G401 (cell line): ENCODE results near the gene ZCCHC17. TPM values are rescaled to one million over a fixed set of nuclear protein-coding genes. Genes with fewer than 3 reads are reported as not detected.
"Not testable (repeated sequence)": the region's sequence is repeated elsewhere in the genome, so short reads cannot be mapped to it uniquely, and the experiment has no call there.

Source experiments
- DNase-seq: peaks from one replicate; pipeline ENCODE4 v3.0.0-alpha.2; 2015; ENCODE audit warnings: low spot score
- in situ Hi-C: cut with HindIII; loops from 2 replicates; pipeline ENCODE4 v1.10.0; 2016; ENCODE audit warnings: low sequenced_read_pairs, mixed read lengths
- total RNA-seq: library from RNA; depleted of rRNA; stranded (reverse); fragments of >200 nt; shearing (Covaris generic); gene quantifications from 2 replicates; pipeline ENCODE4 v1.2.3, GENCODE V29; 2014

Gene ZCCHC17
- total RNA-seq, 1 experiment from 2014 or later = 83.8 TPM

DNA sequence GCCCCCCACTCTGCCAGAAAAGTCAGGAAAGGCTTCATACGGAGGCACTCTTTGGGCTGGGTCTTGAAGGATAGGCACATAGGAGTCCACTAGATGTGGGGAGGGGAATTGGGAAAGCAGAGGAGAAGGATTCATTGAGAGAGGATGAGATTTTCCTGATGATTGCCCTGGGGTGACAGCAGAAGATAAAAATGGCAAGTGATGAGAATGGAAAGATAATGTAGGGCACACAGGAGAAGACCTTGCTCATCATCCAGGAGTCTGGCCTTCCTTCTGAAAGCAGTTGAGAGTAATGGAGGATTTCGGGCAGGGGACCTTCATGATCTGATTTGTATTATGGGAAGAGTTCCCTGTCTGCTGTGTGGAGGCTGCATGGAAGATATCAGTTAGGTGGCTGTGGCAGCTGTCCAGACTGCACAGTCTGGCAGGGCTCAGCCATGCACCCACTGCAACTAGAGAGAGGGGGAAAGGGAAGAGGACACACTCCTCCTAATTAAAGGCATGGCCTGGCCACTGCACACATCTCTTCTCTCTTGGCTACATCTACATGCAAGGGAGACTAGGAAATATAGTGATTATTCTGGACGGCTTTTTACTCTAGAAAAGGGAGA is 85.7 kb downstream of the ZCCHC17 start:
- no peak for DNase-seq
- in situ Hi-C loops = no loop called here

DNA sequence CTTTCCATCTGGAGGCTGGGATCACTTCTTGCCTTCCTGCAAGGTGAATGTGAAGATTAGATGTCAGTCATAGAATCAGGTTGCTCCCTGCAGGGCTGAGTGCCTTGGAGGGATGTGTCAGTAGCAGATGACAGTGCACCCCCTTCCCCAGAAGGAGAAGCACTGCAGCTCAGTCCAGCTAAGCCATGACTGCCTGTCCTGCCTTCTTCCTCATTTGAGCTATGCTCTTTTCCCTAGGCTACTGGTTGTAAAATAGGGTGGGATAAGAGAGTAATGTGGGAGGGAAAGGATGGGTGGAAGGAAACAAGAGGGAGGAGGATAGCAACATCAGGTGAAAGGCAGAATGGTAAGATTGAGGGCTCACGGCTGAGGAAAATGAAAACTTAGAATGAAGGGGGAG is 87.1 kb downstream of the ZCCHC17 start:
- DNase-seq = no peak
- in situ Hi-C loops = no loop called here

DNA sequence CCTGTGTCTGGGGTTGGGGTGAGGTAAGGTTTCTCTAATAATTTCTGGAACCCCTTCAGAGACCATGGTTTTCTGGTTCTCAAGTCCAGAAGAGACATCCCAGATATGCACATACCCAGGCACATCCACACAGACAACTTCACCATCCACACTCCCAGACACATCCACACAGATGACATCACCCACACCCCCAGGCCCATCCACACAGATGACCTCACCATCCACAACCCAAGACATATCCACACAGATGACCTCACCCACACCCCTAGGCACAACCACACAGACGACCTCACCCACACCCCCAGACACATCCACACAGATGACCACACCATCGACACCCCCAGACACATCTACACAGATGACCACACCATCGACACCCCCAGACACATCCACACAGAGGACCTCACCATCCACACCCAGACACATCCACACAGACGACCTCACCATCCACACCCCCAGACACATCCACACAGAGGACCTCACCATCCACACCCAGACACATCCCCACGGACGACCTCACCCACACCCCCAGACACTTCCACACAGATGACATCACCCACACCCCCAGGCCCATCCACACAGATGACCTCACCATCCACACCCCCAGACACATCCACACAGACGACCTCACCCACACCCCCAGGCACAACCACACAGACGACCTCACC is 89.9 kb downstream of the ZCCHC17 start:
- DNase-seq, in situ Hi-C loops: not testable (repeated sequence)

DNA sequence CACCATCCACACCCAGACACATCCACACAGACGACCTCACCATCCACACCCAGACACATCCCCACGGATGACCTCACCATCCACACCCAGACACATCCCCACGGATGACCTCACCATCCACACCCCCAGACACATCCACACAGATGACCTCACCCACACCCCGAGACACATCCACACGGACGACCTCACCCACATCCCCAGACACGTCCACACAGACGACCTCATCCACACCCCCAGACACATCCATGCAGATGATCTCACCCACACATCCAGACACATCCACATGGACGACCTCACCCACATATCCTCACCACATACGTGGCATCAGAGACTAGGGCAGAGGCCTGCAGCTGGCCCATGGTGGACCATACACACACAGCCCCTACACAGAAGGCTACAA is 90.8 kb downstream of the ZCCHC17 start:
- in situ Hi-C loops = no loop called here
- no peak for DNase-seq

DNA sequence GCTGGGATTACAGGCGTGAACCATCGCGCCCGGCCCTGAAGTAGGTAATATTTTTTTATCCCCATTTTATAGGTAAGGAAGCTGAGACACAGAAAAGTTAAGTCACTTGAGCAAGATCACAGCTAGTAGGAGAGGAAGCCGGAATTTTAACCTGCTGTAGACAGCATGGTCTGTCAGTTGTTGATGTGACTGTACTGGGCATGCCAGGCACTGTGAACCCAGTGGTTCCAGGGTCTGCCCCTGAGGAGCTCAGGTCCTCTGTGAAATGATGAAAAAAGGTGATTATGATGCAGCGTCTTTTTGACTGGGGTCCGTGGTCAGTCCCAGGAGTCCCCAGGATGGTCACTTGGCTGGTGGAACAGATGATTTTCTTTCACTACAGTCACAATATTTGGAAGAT is 92.8 kb downstream of the ZCCHC17 start:
- no peak for DNase-seq
- in situ Hi-C loops = no loop called here

DNA sequence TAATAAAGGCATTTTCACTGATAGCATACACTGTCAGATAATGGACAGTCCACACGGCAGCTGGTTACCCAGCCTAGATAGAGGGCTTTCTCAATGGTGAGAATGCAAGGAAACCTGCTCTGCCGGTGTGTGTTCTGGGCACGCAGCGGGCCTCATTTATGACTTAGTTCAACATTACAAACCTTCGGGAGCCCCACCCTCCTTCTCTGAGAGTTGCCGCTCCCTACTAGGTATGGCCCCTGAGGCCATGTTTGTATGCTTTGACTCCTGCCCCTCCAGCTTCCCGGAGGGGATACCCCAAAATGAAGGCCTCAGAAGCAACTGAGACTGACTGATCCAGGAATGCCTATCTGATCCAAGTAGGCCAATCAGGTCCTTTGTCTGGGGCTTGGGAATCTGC is 93.2 kb downstream of the ZCCHC17 start:
- no peak for DNase-seq
- in situ Hi-C loops = no loop called here

DNA sequence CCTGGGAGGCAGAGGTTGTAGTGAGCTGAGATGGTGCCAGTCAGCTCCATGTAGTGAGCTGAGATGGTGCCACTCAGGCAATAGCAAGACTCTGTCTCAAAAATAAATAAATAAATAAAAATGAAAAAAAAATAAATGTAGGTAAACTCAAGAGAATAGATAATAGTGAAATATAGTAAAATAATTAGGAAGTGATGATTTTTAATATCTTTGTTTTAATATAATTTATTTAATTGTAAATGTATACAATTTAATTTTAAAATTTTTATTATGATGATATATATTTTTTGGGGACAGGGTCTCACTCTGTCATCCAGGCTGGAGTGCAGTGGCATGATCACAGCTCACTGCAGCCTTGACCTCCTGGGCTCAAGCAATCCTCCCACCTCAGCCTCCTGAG is 96.6 kb downstream of the ZCCHC17 start:
- no peak for DNase-seq
- in situ Hi-C loops = no loop called here

DNA sequence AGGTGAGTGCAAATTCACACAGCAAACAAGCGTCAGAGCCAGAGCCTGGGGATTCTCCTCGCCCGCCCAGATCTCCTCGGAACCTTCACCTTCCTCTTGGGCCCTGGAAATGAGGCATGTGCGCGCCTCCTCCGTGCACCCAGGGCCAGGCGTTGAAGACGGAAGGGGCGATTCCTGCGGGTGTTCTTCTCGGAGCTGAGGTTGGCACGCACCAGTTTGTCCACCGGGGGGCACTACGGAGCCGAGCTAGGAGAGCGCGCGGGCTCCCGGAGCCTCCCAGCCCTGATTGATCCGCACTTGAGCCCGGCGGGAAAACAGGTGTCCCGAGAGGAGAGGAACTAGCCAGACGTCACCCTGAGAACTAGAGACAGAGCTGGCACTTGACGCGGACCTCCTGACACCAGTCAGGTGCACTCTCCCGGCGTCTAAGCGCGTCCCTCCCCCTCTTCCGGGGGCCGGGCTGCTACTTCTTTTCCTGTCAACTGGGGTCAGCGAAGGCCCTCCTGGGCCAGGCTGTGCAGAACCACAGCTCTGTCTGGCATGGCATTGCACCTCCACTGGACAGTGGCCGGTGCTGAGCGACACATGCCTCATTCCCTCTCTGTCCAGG is 97.9 kb downstream of the ZCCHC17 start:
- DNase-seq = peak; percentile 79
- in situ Hi-C loops = no loop called here

DNA sequence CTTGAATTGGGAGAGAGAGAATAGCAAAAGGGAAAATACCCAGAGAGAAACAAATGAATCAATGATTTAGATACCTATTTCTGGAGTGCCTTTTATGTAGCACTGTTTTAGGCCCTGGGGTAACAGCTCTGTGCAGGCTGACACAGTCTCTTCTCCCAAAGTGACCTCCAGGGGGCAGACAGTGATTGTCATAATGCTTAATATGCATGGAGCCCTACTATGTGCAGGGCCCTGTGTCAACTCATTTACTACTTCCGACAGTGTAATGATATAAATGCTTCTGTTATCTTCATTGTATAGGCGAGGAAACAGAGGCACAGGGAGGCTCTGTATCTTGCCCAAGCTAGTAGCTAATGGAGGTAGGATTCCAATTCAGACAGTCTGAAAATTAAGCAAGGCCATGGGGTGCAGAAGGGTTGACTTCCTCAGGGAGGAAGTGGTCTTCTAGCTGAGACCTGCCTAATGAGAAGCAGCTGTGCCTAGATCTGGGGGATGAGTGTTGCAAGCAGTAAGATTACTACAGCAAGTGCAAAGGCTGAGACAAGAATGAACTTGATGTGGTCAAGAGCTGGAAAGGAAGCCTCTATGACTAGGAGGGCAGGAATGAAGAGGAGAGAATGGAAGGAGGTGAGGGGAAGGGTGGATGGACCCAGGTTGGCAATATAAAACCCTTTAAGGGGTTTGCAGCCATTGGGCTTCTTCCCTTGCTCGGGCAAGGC is 100.0 kb downstream of the ZCCHC17 start:
- in situ Hi-C loops = no loop called here
- no peak for DNase-seq

DNA sequence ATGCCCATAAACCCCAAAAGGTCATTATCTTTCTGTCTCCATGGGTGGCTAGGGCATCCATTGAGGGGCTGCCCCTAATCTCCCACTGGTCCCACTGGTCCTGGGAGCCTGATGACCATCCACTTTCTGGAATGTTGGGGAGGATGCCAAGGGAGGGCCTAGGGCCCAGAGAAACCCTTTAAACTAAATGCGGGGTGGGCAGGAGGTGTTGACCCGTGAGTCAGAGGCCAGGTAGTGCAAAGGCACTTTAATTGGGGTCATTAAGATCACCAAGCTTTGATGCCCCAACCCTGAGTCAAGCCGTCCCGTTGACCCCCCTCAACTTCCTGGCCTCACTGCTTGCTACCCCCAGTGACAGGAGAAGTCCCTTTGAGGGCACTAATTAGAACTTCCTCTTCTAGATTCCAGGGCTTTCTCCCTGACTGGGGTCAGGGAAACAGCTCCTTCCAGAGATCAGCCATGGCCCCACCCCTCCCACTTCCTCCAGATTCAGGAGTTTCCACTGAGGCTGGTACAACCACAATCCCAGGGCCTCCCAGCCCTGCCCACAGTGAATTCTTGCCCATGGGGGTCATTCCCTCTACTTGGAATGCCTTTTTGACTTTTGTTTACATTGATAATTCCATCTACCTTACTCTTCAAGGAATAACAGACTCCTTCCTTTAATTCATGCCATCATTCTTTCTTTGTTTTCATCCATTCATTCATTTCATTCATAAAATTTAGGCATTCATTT is 100.7 kb downstream of the ZCCHC17 start:
- in situ Hi-C loops = no loop called here

DNA sequence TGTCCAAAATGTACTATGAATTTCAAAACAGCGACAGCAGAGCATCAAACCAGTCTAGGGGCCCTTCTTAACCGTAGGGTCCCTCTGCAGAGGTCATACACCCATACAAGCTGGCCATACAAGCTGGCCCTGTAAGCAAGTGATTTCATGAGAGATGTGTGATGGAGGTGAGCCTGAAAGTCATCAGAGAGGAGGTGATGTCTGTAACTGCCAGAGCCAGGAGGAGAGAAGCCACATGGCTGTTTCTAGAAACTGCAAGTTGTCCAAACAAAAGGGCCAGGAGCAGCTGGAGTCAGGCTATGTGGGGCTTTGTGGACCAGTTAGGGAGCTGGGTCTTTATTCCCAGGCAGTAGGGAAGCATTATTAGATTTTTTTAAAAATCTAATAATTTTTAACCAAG is 101.4 kb downstream of the ZCCHC17 start:
- no peak for DNase-seq
- in situ Hi-C loops = no loop called here

More for the DNA sequence above, 100.7 kb downstream of the ZCCHC17 start:
- no peak for DNase-seq

DNA sequence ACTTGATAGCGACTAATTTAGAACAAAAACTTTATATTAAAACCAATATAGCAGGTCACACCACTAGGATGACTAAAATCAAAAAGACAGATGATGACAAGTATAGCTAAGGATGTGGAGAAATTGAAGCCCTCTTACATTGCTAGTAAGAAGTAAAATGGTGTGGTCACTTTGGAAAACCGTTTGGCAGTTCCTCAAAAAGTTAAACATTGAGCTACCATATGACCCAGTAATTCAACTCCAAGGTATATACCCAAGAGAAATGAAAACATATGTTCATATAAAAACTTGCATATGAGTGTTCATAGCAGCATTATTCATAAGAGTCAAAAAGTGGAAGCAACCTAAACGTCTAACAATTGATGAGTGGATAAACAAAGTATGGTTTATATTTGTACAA is 103.1 kb downstream of the ZCCHC17 start:
- DNase-seq = no peak
- in situ Hi-C loops = no loop called here

DNA sequence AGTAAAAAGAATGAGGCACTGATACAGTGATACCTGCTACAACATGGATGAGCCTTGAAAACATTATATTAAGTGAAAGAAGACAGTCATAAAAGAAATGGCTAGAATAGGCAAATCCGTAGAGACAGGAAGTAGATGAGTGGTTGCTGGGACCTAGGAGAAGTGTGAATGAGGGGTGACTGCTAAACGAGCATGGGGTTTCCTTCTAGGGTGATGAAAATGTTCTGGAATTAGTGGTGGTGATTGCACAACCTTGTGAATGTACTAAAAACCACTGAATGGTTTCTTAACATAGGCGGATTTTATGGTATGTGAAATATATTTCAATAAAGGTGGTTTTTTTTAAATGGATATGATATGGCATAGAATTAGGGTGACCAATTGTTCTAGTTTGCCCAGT is 103.6 kb downstream of the ZCCHC17 start:
- in situ Hi-C loops = no loop called here
- DNase-seq = no peak

DNA sequence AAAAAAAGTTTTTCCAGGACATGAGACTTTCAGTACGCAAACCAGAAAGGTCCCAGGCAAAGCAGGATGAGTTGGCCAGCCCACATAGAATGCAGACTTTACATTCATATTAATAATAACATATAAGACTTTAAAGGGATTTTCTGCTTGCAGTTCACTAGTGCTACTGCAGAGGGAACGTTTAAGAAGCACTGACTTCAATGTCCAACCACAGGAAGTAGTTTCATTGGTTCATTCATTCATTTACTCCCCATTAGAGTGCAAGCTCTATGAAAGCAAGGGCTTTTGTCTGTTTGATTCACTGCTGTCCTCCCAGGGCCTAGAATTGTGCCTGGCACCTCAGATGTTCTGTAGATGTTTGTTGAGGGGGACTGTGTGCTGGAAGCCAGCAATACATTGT is 104.4 kb downstream of the ZCCHC17 start:
- DNase-seq = no peak
- in situ Hi-C loops = no loop called here

DNA sequence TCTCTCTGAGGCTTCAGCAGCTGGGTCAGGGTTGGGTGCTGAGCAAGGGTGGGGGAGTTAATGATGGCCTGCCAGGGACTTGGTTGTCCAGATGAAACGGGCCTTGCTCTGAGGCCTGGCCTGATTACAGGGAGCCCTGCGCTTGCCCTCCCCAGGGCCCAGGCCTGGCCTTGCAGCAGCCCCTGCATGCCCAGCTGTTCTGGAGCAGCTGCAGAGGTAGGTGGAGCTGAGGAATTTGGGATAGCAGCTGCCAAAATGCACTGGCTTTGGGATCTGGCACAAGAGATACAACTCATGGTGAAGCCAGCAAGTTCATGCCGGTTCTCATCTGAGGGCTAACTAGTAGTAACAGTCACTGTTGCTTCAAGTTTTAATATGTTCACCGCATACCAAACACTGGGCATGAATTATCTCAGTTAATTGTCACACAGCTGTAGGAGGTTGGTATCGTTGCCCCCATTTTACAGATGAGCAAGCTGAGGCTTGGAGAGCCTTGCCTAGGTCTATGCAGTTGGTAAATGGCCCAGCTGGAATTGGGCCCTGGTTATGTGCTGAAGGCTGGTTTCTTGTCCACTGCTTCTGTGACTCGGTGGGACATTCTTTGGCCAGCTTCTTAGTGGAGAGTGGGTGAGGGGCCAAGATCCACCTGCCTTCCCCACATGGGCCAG is 108.9 kb downstream of the ZCCHC17 start:
- DNase-seq = no peak
- in situ Hi-C loops = no loop called here

DNA sequence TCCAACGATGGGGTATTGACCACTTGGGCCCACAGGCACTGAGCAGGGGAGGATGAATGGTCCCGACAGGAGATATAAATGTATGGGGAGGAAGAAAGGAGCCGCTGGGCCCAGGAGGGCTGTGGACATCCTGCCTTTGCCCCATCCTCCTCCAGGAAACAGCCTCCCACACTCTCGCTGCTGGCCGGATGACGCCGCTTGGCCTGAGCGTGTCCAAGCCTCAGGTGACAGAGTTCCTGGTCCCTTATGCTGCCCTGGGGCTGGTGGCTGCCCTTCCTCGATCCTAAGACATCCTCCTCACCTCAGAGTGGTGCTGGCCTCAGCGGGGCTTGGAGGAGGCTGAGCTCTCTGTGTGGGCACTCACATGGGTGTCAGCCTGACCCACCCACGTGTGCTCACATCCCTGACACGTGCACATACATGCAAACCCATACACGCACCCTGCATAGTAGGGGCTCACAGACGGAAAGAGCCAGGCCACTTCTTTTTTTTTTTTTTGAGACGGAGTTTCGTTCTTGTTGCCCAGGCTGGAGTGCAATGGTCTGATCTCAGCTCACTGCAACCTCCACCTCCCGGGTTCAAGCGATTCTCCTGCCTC is 110.3 kb downstream of the ZCCHC17 start:
- in situ Hi-C loops = no loop called here
- DNase-seq = no peak

DNA sequence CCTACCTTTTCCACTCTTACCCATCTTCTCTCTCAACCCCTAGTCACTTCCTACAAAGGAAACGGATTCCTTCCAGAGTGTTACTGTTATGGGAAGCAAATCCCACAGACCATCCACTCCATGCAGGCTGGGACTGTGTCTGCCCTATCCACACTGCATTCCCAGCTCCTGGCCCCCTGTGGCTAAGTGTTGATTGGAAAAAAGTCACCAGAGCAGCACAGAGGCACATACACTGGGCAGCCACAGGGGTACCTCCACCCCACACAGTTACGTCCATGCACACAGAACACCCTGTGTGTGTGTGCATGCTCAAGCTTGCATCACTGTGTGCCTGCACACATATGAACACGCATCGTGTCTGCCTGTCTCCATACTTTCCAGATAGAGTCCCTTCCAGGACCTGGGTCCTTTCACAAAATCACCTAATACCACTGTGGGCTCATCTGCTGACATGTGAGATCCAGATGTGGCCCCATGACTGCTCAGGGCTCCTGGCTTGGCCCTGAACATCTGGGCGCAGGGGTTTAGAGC is 112.0 kb downstream of the ZCCHC17 start:
- in situ Hi-C loops = no loop called here
- DNase-seq = no peak
